Esophagus muscularis mucosa (tissue), 3 donors: ENCODE results near the gene ASPHD2.

Experiments used
- POLR2A ChIP-seq: fragments of 450-650 bp; IDR thresholded peaks from one replicate; pipeline ENCODE4 v1.6.1; 2017; ENCODE audit warnings: antibody characterized with exemption, moderate library complexity, mild to moderate bottlenecking, low read depth
- POLR2AphosphoS5 ChIP-seq, 2 donors: sonication (generic); formaldehyde crosslinking; IDR thresholded peaks; one replicate each; pipeline ENCODE4 v1.6.1; 2017; ENCODE audit warnings: antibody characterized with exemption in 2 of 2
- TF ChIP-seq, protein P1 (sequence below), 3 experiments: fragments of 200-600 bp in 2 of 3; fragments of 450-650 bp in 1 of 3; sonication (generic) in 2 of 3; IDR thresholded peaks; one replicate each; pipeline ENCODE4 v1.5.1; 2017 to 2019; ENCODE audit warnings: antibody characterized with exemption in 3 of 3, mild to moderate bottlenecking in 2 of 3, moderate library complexity in 1 of 3

DNA sequence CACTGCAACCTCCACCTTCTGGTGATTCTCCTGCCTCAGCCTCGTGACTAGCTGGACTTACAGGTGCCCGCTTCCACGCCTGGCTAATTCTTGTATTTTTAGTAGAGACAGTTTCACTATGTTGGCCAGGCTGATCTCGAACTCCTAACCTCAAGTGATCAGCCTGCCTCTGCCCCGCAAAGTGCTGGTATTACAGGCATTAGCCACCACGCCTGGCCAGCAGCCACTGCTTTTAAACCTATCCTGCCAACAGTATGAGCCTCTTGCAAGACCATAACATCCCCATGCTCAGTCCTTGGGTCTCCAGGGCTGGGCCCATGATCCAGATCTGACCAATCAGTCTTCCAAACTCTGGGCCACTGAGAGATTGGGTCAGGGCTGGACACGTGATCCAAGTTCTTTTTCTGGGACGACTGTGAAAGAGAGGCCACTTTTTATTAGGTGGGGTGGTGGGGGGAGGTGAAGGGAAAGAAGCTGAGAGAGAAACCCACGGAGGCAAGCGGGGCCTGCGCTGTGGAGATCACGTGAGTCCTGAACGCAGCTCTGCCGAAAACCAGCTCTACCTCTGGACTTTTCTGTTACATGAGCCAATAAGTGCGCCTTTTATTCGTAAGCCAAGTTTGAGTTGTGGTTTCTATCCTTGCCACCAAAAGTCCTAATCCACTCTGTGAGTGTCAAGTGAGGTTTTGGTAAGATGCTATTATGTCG lies 17.9 kb downstream of the ASPHD2 start:
- TF ChIP-seq, protein P1, sequence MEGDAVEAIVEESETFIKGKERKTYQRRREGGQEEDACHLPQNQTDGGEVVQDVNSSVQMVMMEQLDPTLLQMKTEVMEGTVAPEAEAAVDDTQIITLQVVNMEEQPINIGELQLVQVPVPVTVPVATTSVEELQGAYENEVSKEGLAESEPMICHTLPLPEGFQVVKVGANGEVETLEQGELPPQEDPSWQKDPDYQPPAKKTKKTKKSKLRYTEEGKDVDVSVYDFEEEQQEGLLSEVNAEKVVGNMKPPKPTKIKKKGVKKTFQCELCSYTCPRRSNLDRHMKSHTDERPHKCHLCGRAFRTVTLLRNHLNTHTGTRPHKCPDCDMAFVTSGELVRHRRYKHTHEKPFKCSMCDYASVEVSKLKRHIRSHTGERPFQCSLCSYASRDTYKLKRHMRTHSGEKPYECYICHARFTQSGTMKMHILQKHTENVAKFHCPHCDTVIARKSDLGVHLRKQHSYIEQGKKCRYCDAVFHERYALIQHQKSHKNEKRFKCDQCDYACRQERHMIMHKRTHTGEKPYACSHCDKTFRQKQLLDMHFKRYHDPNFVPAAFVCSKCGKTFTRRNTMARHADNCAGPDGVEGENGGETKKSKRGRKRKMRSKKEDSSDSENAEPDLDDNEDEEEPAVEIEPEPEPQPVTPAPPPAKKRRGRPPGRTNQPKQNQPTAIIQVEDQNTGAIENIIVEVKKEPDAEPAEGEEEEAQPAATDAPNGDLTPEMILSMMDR (IDR thresholded peaks at IDR 0.05): no peak
- TF ChIP-seq POLR2A (no peak), POLR2AphosphoS5 (IDR thresholded peaks at IDR 0.05) (no peak)
